HepG2 (cell line): ENCODE data around the gene TTC32. TPM values are rescaled to one million over a fixed set of nuclear protein-coding genes. Genes with fewer than 3 reads are reported as not detected.

ENCODE experiments used
- ATAC-seq: fragments of 200-7000 bp; cut with Tn5 transposase; 3 replicates; pipeline ENCODE4 v1.9.1; 2020; ENCODE audit warnings: mild to moderate bottlenecking, moderate library complexity
- BruUV-seq: library from RNA; stranded (reverse); fragments of 400-500 nt; replicated peaks from 2 replicates; lab custom pipeline; 2021; lab: Mats Ljungman, UMichigan
- CTCF ChIA-PET: fragments of 300-600 bp; formaldehyde crosslinking; extraction: SDS; loops from one replicate; lab custom pipeline; 2021; ENCODE audit warnings: low total read pairs, inconsistent platforms, low intra/inter-chr PET ratio; lab: Yijun Ruan, JAX
- POLR2A ChIA-PET: fragments of 350-600 bp; sonication (Branson Sonifier 250); formaldehyde crosslinking; loops from one replicate; lab custom pipeline; 2020; ENCODE audit warnings: antibody characterized with exemption, inconsistent platforms; lab: Yijun Ruan, JAX
- DNase-seq: peaks from one replicate; pipeline ENCODE4 v3.0.0-alpha.2; 2015; ENCODE audit warnings: low spot score
- FAIRE-seq: peaks from 3 replicates; lab custom pipeline; 2011; peaks lifted over from hg19 to GRCh38; lab: Jason Lieb, UNC
- H2AFZ ChIP-seq: one replicate; pipeline ENCODE4 v1.6.1; 2011; ENCODE audit warnings: low read length, inconsistent platforms
- H3K27ac ChIP-seq: fragments of 300-600 bp; 3 replicates; pipeline ENCODE4 v1.8.0; 2011; ENCODE audit warnings: mixed run types, mild to moderate bottlenecking, mixed read lengths, low read length, inconsistent platforms; ENCODE audit not compliant: insufficient read depth; ENCODE audit errors: extremely low read length
- H3K27me3 ChIP-seq, 2 experiments: fragments of 200-600 bp in 1 of 2; 2 replicates in 1 of 2; 3 replicates in 1 of 2; pipeline versions ENCODE4 v1.6.0 to v1.8.0; 2011; ENCODE audit warnings: low read length in 2 of 2, mild to moderate bottlenecking in 2 of 2, moderate library complexity in 2 of 2, inconsistent platforms in 1 of 2; ENCODE audit not compliant: insufficient read depth in 2 of 2, control insufficient read depth in 1 of 2
- H3K36me3 ChIP-seq, 2 experiments: fragments of 200-600 bp in 1 of 2; replicated peaks in 1 of 2; 2 replicates in 1 of 2; 3 replicates in 1 of 2; pipeline versions ENCODE4 v1.5.1 to v1.8.0; 2011; ENCODE audit warnings: low read length in 2 of 2, inconsistent platforms in 1 of 2; ENCODE audit not compliant: insufficient read depth in 2 of 2, control insufficient read depth in 1 of 2
- H3K4me1 ChIP-seq: 2 replicates; pipeline ENCODE4 v1.5.1; 2012; ENCODE audit warnings: low read length, inconsistent platforms; ENCODE audit not compliant: insufficient read depth
- H3K4me2 ChIP-seq: 2 replicates; pipeline ENCODE4 v1.6.0; 2011; ENCODE audit warnings: low read depth, low read length, inconsistent platforms
- H3K4me3 ChIP-seq, 3 experiments: fragments of 200-600 bp in 1 of 3; sonication (generic), shearing (Covaris generic) in 1 of 3; replicated peaks in 1 of 3; 2 replicates each; pipeline ENCODE4 v1.5.1; 2011 to 2016; ENCODE audit warnings: low read length in 3 of 3, inconsistent platforms in 2 of 3, low read depth in 2 of 3, mild to moderate bottlenecking in 2 of 3, control low read depth in 1 of 3, mixed read lengths in 1 of 3; ENCODE audit not compliant: insufficient read depth in 1 of 3
- H3K79me2 ChIP-seq: one replicate; pipeline ENCODE4 v1.6.1; 2011; ENCODE audit warnings: low read length, inconsistent platforms; ENCODE audit not compliant: insufficient read depth
- H3K9ac ChIP-seq: 2 replicates; pipeline ENCODE4 v1.6.0; 2011; ENCODE audit warnings: mild to moderate bottlenecking, low read depth, low read length, inconsistent platforms; ENCODE audit not compliant: insufficient read depth
- H3K9me3 ChIP-seq: 2 replicates; pipeline ENCODE4 v1.5.1; 2012; ENCODE audit warnings: mild to moderate bottlenecking, low read length
- H4K20me1 ChIP-seq: 2 replicates; pipeline ENCODE4 v1.6.0; 2011; ENCODE audit warnings: inconsistent platforms, mild to moderate bottlenecking, low read length, moderate library complexity; ENCODE audit not compliant: insufficient read depth
- MXD1 ChIP-seq: sonication (generic); formaldehyde crosslinking; IDR thresholded peaks from 2 replicates; pipeline ENCODE4 v1.4.0; 2020; ENCODE audit warnings: mild to moderate bottlenecking, missing genetic modification reagents
- MZF1 ChIP-seq: sonication (generic); formaldehyde crosslinking; IDR thresholded peaks from 2 replicates; pipeline ENCODE4 v1.8.1; 2023; ENCODE audit warnings: mild to moderate bottlenecking, missing genetic modification reagents, borderline replicate concordance
- NCOR1 ChIP-seq: fragments of 200-600 bp; sonication (generic); IDR thresholded peaks from 2 replicates; pipeline ENCODE4 v1.7.0; 2017; ENCODE audit warnings: antibody characterized with exemption, low read length, borderline replicate concordance
- SNAI1 ChIP-seq: sonication (generic); formaldehyde crosslinking; IDR thresholded peaks from 2 replicates; pipeline ENCODE4 v1.5.0; 2020; ENCODE audit warnings: mild to moderate bottlenecking, missing genetic modification reagents, borderline replicate concordance
- TGIF2 ChIP-seq: IDR thresholded peaks from 2 replicates; pipeline ENCODE4 v1.6.1; 2016; ENCODE audit warnings: control low read depth, missing compliant biosample characterization
- ZMAT3 ChIP-seq: sonication (generic); formaldehyde crosslinking; conservative IDR thresholded peaks from 2 replicates; pipeline ENCODE4 v1.7.0; 2021; ENCODE audit warnings: missing genetic modification reagents
- ZNF143 ChIP-seq: sonication (generic); formaldehyde crosslinking; IDR thresholded peaks from 2 replicates; pipeline ENCODE4 v1.4.0; 2020; ENCODE audit warnings: missing genetic modification reagents
- ZNF253 ChIP-seq: sonication (generic); formaldehyde crosslinking; IDR thresholded peaks from 2 replicates; pipeline ENCODE4 v1.8.0; 2022; ENCODE audit warnings: mild to moderate bottlenecking, missing genetic modification reagents, borderline replicate concordance
- ZNF432 ChIP-seq: sonication (generic); formaldehyde crosslinking; IDR thresholded peaks from 2 replicates; pipeline ENCODE4 v1.5.0; 2020; ENCODE audit warnings: missing genetic modification reagents, mild to moderate bottlenecking, borderline replicate concordance
- ZNF597 ChIP-seq: sonication (generic); formaldehyde crosslinking; IDR thresholded peaks from 2 replicates; pipeline ENCODE4 v1.5.0; 2020; ENCODE audit warnings: missing genetic modification reagents
- in situ Hi-C: cut with HindIII; loops from 2 replicates; pipeline ENCODE4 v1.10.0; 2017; ENCODE audit warnings: low pct_unique_long_range_greater_than_20kb; ENCODE audit not compliant: extremely low pct_ligation_motif_present
- intact Hi-C: fragments of 100-400 bp; cut with micrococcal nuclease; formaldehyde crosslinking; loops from one replicate; pipeline ENCODE4 v1.10.0; 2022; ENCODE audit not compliant: unreplicated experiment
- polyA plus RNA-seq, 8 experiments: library from polyadenylated mRNA; depleted of rRNA in 3 of 8; stranded (reverse) in 7 of 8; unstranded in 1 of 8; fragments of >200 nt; fragmentation: Illumina TruSeq in 4 of 8; extraction: Trizol in 4 of 8; gene quantifications; 2 replicates each; pipeline versions ENCODE4 v1.2.1 to v1.2.3, GENCODE V29; 2011 to 2016; ENCODE audit warnings: low read depth in 4 of 8, missing spikeins in 1 of 8, mixed read lengths in 1 of 8; ENCODE audit not compliant: insufficient read depth in 1 of 8
- total RNA-seq, 5 experiments: library from RNA; depleted of rRNA; stranded (reverse); fragments of >200 nt; fragmentation: Illumina TruSeq; extraction: Trizol; gene quantifications; 2 replicates each; pipeline ENCODE4 v1.2.3, GENCODE V29; 2016; ENCODE audit warnings: low read depth in 1 of 5
- TF ChIP-seq, protein P1 (sequence below): sonication (generic); formaldehyde crosslinking; IDR thresholded peaks from 2 replicates; pipeline ENCODE4 v1.4.0; 2020; ENCODE audit warnings: mild to moderate bottlenecking, low read depth, missing genetic modification reagents
- TF ChIP-seq, protein P2 (sequence below): sonication (generic); formaldehyde crosslinking; IDR thresholded peaks from 2 replicates; pipeline ENCODE4 v1.5.0; 2020; ENCODE audit warnings: missing genetic modification reagents, mild to moderate bottlenecking, borderline replicate concordance

TTC32 gene
- total and polyA plus RNA-seq, 2 of the 13 experiments (the other 11 are each of a cell fraction or from before 2014, with no cell fraction given), result 21.6 to 38.3 TPM

GRCh38 chr2:19942199-19942598 is 40.4 kb upstream of the TTC32 start:
- Histone ChIP-seq H3K36me3 (peaks cover 8 to 42% of the 10 kb centered on the region in 2 experiments), H3K9ac (no peak overlapping the region), H4K20me1 (no peaks in the 10 kb centered on the region), H3K4me3 (no peak overlapping the region), H3K4me1 (no peaks in the 10 kb centered on the region), H3K27me3 (no peaks in the 10 kb centered on the region), H2AFZ (no peak overlapping the region), H3K4me2 (no peak overlapping the region), H3K79me2 (no peaks in the 10 kb centered on the region), H3K27ac (no peak overlapping the region), H3K9me3 (no peaks in the 10 kb centered on the region)
- BruUV-seq, result no TSS peak
- no peak for ATAC-seq
- FAIRE-seq, result no peak
- no peak for DNase-seq
- CTCF ChIA-PET, result no interaction called here
- intact Hi-C loops (no loop called here), in situ Hi-C loops (no loop called here)
- no peak for TF ChIP-seq TGIF2 (CRISPR knock-in tag)
- TF ChIP-seq, protein P1, sequence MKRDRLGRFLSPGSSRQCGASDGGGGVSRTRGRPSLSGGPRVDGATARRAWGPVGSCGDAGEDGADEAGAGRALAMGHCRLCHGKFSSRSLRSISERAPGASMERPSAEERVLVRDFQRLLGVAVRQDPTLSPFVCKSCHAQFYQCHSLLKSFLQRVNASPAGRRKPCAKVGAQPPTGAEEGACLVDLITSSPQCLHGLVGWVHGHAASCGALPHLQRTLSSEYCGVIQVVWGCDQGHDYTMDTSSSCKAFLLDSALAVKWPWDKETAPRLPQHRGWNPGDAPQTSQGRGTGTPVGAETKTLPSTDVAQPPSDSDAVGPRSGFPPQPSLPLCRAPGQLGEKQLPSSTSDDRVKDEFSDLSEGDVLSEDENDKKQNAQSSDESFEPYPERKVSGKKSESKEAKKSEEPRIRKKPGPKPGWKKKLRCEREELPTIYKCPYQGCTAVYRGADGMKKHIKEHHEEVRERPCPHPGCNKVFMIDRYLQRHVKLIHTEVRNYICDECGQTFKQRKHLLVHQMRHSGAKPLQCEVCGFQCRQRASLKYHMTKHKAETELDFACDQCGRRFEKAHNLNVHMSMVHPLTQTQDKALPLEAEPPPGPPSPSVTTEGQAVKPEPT (CRISPR knock-in tag), result no peak
- TF ChIP-seq ZMAT3 (CRISPR knock-in tag), result no peak
- no peak for TF ChIP-seq NCOR1
- TF ChIP-seq ZNF597 (CRISPR knock-in tag), result no peak
- no peak for TF ChIP-seq SNAI1 (CRISPR knock-in tag)
- no peak for TF ChIP-seq ZNF143 (CRISPR knock-in tag)
- no peak for TF ChIP-seq MZF1 (CRISPR knock-in tag)
- no peak for TF ChIP-seq ZNF432 (CRISPR knock-in tag)
- TF ChIP-seq ZNF253 (CRISPR knock-in tag), result no peak
- TF ChIP-seq, protein P2, sequence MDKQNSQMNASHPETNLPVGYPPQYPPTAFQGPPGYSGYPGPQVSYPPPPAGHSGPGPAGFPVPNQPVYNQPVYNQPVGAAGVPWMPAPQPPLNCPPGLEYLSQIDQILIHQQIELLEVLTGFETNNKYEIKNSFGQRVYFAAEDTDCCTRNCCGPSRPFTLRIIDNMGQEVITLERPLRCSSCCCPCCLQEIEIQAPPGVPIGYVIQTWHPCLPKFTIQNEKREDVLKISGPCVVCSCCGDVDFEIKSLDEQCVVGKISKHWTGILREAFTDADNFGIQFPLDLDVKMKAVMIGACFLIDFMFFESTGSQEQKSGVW (CRISPR knock-in tag), result no peak
- TF ChIP-seq MXD1 (CRISPR knock-in tag), result no peak
- POLR2A ChIA-PET, result no interaction called here
